ENCODE data around the gene LYPD6B.

The LYPD6B gene

DNA sequence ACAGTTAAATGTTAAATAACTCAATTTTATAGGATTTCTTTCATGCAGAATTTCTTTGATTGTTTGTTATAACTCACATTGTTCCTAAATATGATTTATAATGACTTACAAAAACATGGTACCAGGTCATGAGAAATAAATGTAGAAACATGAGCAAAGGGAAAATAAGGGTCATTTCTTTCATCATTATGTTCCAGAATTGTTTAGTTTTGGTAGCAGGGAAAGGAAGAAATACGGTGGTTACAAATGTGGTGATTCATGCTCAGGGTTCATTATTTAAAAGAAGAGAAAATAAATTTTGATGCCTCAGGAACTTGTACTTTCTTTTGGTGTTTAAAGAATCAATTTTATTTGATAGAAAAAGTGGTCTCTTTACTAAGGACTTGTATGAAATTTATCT lies 4.4 kb downstream of the LYPD6B start:
- no peak for DNase-seq

- DNase-seq: no peak
These were observed 6.0 kb downstream of the LYPD6B start for GRCh38 chr2:149044500-149044899.

DNA sequence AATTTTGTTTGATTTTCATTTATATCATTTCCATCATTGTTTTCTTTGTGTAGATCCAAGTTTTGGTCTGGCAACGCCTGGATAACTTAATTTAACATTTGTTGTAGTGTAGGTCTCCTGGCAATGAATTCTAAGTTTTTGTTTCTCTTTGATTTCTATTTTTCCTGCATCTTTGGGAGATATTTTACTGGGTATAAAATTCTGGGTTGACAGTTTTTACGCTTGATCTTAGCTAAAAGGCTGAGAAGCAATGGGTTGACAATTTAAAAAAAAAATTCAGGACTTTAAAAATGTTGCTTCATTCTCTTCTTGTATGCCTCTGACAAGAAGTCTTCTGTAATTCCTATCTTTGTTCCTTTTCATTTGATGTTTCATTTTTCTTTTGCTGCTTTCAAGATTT lies 8.6 kb downstream of the LYPD6B start:
- DNase-seq: no peak

DNA sequence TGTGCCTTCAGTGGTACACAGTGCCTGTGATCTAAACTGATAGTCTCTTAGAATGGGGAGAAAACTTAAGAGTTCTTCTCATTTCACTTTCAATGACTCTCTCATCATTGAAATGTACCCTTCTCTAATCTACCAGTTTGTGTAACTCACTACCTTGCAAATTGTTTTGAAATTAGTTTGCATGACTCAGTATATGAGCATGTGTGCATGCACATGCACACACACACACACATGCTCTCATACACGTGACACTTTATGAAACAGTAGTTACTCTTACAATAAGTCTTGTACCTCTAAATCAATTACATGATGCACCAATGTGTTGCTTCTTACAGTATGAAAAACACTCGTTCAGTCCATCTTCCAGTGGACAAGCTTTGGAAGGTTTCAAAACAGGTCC lies 10.6 kb downstream of the LYPD6B start:
- no peak for DNase-seq

DNA sequence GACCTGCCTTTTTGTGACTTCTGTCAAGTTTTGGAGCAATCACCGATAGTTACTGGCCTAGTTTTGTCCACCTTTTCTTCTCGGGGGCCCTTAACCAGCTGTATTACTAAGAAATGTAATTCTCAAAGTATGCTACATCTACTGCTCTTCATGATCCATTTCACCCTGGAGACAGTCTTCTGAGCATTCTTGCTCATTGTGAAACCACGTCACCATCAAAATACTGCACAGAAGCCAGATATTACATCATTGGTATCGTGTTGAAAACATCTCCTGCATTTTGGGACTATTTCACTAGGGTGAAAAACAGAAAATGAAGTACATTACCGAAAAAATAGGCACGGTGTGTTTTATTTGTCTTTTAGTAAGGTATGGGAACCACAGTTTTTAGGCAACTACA lies 11.7 kb downstream of the LYPD6B start:
- no peak for DNase-seq

- no peak for DNase-seq
These were observed 17.3 kb downstream of the LYPD6B start for GRCh38 chr2:149055751-149056150.

- no peak for DNase-seq
These were observed 18.2 kb downstream of the LYPD6B start for GRCh38 chr2:149056541-149057255.

- no peak for DNase-seq
These were observed 18.9 kb downstream of the LYPD6B start for GRCh38 chr2:149057401-149057800.

- no peak for DNase-seq
These were observed 20.4 kb downstream of the LYPD6B start for GRCh38 chr2:149058936-149059335.

GRCh38 chr2:149059822-149060221 lies 21.3 kb downstream of the LYPD6B start:
- no peak for DNase-seq

DNA sequence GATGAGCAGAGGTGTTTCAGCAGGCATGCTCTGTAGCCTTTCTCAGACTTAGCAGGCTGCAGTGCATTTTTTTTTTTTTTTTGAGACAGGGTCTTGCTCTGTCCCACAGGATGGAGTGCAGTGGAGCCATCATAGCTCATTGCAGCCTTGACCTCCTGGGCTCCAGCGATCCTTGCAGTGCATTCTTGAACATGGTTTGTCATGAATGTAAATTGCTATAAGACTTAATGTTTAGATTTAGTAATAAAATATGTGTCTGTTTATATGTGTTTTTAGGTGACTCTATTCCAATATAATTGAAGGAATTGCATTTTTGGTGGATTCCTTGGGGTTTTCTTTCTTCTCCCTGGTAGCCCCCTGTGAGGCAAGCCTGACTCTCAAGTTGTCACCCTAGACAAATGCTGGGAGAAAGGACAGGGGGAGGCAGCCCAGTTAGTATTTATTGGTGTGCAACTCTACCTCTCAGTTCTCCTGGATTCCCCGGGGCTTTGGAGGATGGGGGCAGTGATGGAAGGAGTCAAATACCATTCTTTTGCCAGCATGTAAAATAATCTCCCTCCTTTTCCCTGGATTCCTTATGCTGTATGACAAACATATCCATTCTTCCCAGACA lies 22.7 kb downstream of the LYPD6B start:
- no peak for DNase-seq

- DNase-seq: no peak
These were observed 24.0 kb downstream of the LYPD6B start for GRCh38 chr2:149062531-149062930.

DNA sequence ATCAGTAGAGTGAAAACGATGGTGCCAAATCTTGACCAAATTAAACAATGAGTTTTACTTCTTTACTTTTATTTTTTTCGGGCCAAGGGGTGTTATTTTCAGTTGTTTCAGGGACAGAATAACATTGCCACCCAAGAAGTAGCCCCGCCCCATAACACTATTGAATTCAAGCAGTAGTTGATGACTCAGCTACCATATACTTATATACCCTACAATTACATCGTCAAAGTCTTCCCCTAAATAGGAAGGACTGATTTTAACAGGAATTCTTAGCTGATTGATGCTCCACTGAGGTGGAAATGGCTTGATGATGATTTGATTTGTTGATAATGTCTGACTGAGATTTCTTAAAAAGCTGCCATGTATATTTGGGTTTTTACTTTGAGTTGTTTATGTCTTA lies 24.7 kb downstream of the LYPD6B start:
- DNase-seq: no peak

- no peak for DNase-seq
These were observed 25.9 kb downstream of the LYPD6B start for GRCh38 chr2:149064365-149064841.

GRCh38 chr2:149064856-149065630 lies 26.5 kb downstream of the LYPD6B start:
- DNase-seq: no peak

GRCh38 chr2:149068225-149068995 lies 29.9 kb downstream of the LYPD6B start:
- DNase-seq: no peak

DNA sequence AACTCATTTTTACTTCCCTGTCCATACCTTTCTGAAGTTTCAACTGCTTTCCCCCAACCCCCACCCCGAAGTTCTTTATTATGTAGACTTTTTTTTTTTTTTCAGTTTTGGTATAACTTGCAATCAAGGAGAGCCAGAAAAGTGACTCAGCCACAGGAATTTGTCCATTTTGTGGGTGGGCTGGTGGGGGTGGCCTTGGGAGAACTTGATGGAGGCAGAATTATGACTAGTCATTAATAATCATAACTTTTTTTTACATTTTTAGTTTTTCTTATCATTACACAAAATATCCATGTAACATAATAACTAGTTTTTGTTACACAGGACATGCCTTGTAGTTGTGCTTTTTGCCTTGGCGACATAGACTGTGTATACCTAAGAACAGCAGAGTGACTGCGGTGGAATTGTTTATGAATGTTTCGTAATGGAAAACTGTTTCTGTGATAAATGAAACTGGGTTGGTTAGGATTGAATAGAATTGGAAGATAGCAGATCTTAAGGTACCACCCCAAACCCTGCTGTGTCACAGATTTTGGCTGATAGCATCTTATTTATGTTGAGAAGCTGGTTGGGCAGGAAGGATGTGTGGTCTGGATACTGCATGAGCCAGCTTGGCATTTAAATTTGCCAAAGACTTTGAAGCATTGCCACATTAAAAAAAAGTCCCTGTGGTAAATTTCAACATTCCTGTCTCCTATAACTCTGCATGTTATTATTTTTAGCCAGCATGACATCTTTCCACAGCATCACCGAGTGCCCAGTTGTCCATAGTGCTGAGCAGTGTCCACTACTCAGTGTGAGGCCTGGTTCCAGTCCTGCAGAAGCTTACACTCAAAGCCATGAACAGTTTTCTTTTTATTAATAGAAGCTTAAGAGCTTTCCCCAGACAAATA lies 30.7 kb downstream of the LYPD6B start:
- no peak for DNase-seq

DNA sequence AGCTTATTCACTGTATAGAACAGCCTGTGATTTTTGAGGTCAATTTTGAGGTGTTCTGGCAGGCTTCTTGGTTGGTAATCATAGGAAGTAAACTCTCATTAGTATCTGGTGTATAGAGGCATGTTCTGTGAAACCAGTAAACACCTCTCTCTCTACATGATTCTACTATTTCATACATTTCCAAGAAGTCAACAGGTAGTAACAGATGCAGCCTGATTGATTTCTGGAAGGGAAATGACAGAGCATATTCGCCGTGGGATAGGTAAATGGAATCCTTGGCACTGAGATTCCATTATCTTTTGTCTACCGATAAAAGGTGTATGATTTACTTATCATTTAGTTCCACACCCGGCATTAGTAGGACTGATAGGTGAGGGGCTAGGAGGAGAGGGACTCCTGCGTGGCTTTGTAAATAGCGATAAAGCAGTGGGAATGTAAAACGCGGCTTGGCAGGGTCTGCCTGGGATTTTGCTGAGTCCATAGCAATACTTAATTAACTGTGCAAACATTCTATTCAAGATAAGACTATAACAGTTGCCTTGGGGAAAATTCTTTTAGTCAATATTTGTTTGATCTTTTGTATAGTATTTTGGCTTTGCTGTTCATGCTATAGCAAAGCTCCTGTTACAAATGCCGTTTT lies 32.3 kb downstream of the LYPD6B start:
- no peak for DNase-seq

DNA sequence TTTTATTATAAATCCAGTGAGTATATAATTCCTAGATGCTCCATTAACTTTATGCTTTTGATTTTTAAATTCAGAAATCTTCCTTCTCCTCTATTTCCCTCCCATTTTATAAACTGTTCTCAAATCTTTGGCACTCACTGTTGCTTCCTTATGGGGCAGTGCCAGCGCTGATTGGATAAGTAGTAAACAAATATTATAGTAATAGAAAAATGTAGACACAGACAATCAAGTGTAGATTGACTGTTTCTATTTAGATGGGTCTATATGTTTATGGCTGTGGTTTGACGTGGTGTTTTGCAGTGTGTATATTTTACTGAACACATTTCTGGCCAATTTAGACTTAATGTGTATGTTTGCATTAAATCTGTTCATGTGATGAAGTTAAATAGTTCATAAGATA lies 36.6 kb downstream of the LYPD6B start:
- DNase-seq: no peak

DNA sequence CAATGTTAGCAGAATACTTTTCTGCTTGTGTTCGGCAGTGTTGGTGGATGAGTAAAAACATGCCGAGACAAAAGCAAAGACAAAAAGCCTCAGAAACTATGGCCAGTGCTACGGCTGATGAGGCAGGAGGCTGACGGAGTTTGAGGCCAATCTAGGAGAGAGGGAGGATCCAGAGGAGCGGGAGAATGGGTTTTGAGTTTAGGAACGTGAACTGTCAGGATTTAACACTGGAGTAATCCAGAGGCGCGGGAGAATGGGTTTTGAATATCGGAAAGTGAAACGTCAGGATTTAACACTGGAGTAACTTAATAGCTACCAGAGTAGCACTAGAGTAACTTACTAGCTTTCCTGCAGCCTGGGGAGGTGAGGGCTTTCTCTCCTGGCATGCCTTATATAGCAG lies 37.4 kb downstream of the LYPD6B start:
- no peak for DNase-seq

DNA sequence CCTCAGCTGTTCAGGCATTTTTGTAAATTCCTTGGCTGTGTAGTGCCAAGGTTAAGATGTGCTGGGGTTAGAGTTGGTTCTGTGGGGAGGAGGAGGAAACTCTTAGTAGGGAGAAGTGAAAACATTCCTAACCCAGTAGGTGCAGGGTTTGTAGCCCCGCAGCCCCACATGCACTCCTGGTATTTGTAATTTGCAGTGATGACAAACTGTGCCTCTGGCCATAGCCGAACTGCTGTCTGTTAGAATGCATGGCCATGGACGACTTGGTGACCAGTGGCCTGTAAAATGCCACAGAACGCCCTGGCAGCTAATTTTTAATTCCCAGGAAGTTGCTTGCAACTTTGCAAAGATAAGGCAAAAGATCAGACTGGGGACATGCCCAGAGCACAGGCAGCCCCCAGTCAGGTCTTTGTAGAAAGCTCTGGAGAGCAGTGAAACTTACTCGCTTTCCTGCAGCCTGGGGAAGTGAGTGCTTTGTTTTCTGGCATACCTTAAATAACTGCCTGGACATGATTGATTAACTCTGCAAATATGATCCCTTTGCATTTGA lies 38.4 kb downstream of the LYPD6B start:
- DNase-seq: no peak

Measured in effector CD8-positive, alpha-beta T cell (primary cell).